ENCODE results near the gene BCOR. TPM values are rescaled to one million over a fixed set of nuclear protein-coding genes. Genes with fewer than 3 reads are reported as not detected.

Gene BCOR
- total RNA-seq, 1 donor from 2014 or later, result 26.6 TPM

- peak; percentile 14 for DNase-seq
These were observed 35.1 kb downstream of the BCOR start for GRCh38 chrX:40062525-40063155.

- no peak for DNase-seq
These were observed 35.8 kb downstream of the BCOR start for GRCh38 chrX:40061871-40062524.

GRCh38 chrX:40061005-40061404, 36.8 kb downstream of the BCOR start:
- DNase-seq, result no peak

DNA sequence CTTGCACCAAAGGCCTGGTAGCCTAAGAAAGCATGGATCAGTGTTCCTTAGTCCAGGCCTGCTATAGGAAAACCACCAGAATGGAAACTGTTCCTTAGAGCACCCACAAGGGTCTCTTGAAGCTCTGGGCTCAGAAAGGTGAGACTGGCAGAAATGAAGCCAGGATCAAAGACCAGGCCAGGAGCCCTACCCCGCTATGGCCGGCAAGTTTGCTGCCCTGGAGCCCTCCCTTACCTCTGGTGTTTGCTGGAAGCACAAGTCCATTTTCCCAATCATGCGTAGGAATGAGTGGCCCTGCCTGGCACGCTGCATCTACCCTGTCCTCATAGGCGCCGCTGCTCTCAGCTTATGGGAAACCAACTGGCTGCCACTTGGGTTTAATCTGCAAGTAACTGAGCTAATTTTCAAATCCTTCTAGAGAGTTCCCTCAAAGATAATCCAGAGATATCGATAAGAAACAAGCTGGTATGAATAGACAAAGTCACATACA, 37.4 kb downstream of the BCOR start:
- DNase-seq, result no peak

DNA sequence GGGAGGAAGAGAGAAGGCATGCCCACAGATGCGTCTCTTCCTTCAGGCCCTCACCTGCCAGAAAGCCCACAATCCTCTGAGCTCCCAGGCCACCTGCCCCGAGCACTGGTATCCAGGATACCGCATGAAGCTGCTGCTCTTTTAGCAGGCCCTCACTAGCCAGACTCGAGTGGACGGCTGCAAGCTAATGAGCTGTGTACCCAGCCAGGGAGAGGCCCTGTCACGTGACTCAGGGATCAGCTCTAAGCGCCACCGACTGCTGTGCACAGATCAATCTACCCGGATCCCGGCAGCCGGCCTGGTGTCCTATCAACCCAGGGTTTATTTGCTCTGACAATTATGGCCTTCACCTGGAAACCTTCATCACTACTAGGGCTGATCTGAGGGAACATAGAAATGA, 39.0 kb downstream of the BCOR start:
- DNase-seq, result no peak

- no peak for DNase-seq
These were observed 40.4 kb downstream of the BCOR start for GRCh38 chrX:40057405-40057804.

GRCh38 chrX:40056420-40056819, 41.3 kb downstream of the BCOR start:
- DNase-seq, result no peak

- no peak for DNase-seq
These were observed 42.3 kb downstream of the BCOR start for GRCh38 chrX:40055495-40055894.

DNA sequence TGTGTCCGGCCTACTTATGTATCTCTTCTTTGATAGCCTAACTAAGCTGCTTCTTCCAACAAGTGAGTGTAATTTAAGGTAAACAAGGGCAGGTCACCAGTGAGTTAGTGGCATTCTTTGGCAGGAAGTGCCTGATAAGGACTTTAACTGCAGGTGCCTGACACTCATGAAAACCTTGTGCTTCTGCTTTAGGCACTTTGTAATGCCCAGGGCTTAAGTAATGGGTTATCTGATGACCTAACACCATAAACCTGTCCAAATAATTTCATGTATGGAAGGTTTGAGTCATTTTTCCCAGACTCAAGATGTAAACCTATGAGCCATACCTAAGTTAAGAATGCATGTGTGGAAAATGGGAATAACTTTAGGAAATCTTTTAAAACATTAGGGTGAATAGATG, 43.0 kb downstream of the BCOR start:
- DNase-seq, result no peak

- DNase-seq, result no peak
These were observed 47.2 kb downstream of the BCOR start for GRCh38 chrX:40050532-40050931.

- DNase-seq, result no peak
These were observed 48.6 kb downstream of the BCOR start for GRCh38 chrX:40049084-40049641.

DNA sequence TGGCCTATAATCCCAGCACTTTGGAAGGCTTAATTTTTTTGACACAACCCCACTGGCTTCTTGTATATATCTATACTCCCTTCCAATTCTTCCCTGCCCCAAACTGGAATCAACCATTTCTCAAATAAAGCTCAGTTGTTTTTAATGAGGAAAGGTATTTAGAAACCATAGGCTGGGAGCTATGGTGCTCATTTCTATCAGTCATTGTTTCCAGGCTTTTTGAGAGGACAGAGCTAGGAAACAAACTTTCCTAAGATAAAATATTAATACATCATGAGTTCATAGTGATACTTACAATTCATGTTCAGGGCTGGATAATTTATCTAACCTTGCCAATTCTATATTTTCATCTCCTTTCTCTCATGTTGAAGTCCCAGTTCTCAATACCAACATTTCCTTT, 50.3 kb downstream of the BCOR start:
- DNase-seq, result no peak

GRCh38 chrX:40043895-40044294, 53.9 kb downstream of the BCOR start:
- DNase-seq, result no peak

- no peak for DNase-seq
These were observed 55.8 kb downstream of the BCOR start for GRCh38 chrX:40041915-40042314.

DNA sequence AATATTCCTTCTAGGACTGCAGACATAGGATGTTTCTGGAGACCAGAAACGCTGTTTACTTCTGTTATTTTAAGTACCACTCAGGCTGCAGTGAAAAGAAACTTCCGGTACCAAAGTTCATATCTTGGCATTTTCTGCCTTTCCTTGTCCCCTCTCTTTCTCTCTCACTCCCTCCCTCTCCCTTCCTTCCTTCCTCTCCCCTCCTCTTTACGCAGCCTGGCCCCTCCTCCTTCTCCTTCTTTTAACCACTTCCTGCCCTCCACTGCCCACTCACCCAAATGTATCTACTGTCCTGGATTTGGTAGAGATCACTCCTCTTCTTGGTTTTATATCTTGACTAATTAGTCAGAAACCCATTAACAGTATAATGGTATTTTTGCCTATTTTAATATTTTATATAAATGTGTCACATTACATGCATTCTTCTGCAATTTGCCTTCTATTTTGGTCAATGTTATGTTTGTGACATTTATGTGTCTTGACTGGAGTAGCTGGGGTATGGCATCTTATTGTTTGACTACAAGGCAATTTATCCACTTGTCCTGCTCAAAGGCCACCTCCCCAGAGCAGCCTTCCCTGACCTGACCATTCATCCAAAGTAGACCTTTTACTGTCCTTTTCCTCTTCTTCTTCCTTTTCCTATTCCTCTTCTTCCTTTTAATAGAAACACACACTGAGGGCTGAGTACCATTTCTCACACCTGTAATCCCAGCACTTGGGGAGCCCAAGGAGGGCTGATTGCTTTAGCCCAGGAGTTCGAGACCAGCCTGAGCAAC, 56.9 kb downstream of the BCOR start:
- no peak for DNase-seq

DNA sequence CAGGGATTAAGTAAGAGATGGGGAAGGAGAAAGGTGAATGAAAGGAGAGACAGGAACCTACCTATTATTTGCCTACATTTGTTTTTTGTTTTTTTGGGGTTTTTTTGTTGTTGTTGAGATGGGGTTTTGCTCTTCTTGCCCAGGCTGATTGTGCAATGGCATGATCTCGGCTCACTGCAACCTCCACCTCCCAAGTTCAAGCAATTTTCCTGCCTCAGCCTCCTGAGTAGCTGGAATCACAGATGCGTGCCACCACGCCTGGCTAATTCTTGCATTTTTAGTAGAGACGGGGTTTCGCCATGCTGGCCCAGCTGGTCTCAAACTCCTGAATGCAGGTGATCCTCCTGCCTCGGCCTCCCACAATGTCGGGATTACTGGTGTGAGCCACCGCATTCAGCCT, 57.9 kb downstream of the BCOR start:
- DNase-seq, result no peak

DNA sequence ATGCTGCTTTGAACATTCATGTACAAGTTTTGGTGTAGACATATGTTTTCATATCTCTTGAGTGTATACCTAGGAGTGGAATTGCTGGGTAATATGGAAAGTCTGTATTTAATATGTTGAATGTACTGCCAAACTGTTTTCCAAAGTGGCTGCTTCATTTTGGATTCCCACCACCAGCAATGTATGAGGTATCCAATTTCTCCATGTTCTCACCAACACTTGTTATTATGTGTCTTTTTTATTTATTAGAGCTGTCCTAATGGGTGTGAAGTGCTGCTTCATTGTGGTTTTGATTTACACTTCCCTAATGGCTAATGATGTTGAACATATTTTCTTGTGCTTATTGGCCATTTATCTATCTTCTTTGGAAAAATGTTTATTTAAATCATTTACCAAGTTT, 60.4 kb downstream of the BCOR start:
- DNase-seq, result no peak

- DNase-seq, result no peak
These were observed 62.0 kb downstream of the BCOR start for GRCh38 chrX:40035726-40036125.

GRCh38 chrX:40031911-40032310, 65.8 kb downstream of the BCOR start:
- DNase-seq, result no peak

- no peak for DNase-seq
These were observed 67.6 kb downstream of the BCOR start for GRCh38 chrX:40030205-40030604.

GRCh38 chrX:40022421-40022820, 75.3 kb downstream of the BCOR start:
- DNase-seq, result no peak

GRCh38 chrX:40021647-40022046, 76.1 kb downstream of the BCOR start:
- DNase-seq, result no peak

DNA sequence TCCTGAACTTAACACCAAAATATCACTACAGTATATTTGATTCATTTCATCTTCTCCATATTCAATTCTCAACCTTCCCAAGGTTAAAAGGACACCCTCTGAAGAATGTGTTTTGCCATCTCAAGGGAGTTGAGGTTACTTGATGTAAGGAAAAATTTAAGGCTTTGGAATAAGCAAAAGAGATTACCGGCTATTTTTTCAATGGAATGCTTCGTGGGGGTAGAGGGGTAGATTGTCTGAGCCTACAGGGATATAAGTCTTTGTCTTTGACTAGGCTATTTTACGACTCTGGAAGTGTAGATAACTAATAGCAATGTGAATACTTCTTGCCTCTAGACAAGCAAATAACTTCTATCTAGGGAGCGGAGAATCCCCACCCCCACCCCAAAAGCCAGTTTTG, 78.2 kb downstream of the BCOR start:
- no peak for DNase-seq

Measured in skin of body (tissue), 2 donors.